Thoracic aorta (tissue), 2 donors: Measurements from ENCODE around the gene MAP2K1. TPM values are rescaled to one million over a fixed set of nuclear protein-coding genes. Genes with fewer than 3 reads are reported as not detected.

ENCODE experiments used
- ATAC-seq: fragments of 150-250 bp; one replicate; pipeline ENCODE4 v1.8.0; 2017; ENCODE audit warnings: low read depth; ENCODE audit not compliant: insufficient number of reproducible peaks, low FRiP score
- DNase-seq: peaks from one replicate; pipeline ENCODE4 v3.0.0-alpha.2; 2020; ENCODE audit warnings: low spot score
- H3K27ac ChIP-seq, 2 donors: fragments of 200-600 bp; sonication (generic); 1 replicate in 1 of 2; 2 replicates in 1 of 2; pipeline ENCODE4 v1.5.1; 2016; ENCODE audit warnings: mild to moderate bottlenecking in 2 of 2, moderate library complexity in 2 of 2
- H3K27me3 ChIP-seq: fragments of 200-600 bp; sonication (generic); replicated peaks from 2 replicates; pipeline ENCODE4 v1.6.0; 2016; ENCODE audit warnings: mild to moderate bottlenecking; ENCODE audit not compliant: insufficient read depth
- H3K36me3 ChIP-seq: fragments of 200-600 bp; sonication (generic); one replicate; pipeline ENCODE4 v1.5.1; 2016
- H3K4me1 ChIP-seq, 2 donors: fragments of 200-600 bp; sonication (generic); 1 replicate in 1 of 2; 2 replicates in 1 of 2; pipeline versions ENCODE4 v1.5.1 to v1.6.0; 2016; ENCODE audit warnings: low read depth in 2 of 2, mild to moderate bottlenecking in 1 of 2; ENCODE audit not compliant: control insufficient read depth in 1 of 2
- H3K4me3 ChIP-seq: fragments of 200-600 bp; sonication (generic); 2 replicates; pipeline ENCODE4 v1.5.1; 2016; ENCODE audit warnings: mild to moderate bottlenecking
- H3K9me3 ChIP-seq: fragments of 200-600 bp; sonication (generic); 2 replicates; pipeline ENCODE4 v1.5.1; 2016
- CTCF ChIP-seq: fragments of 200-600 bp; sonication (generic); IDR thresholded peaks from one replicate; pipeline ENCODE4 v1.5.1; 2019; ENCODE audit warnings: antibody characterized with exemption
- total RNA-seq, 2 donors: library from RNA; depleted of rRNA; stranded (reverse); fragments of >200 nt; gene quantifications; one replicate each; pipeline versions ENCODE4 v1.1.0 to v1.2.3, GENCODE V29; 2016

MAP2K1 gene
- total RNA-seq, 2 donors from 2014 or later, result 58.7 to 62.3 TPM

GRCh38 chr15:66503780-66504562, 117.3 kb downstream of the MAP2K1 start:
- peaks cover 29% of the 10 kb centered on the region for H3K36me3 ChIP-seq
- peak overlapping the region; percentile 95 for H3K4me3 ChIP-seq
- no peak for TF ChIP-seq CTCF
- H3K9me3 ChIP-seq, result no peaks in the 10 kb centered on the region
- no peaks in the 10 kb centered on the region for H3K27me3 ChIP-seq
- DNase-seq (no peak), ATAC-seq (no peak)
- H3K27ac ChIP-seq, result peak overlapping the region; percentile 92 to 97
- peaks cover 13 to 27% of the 10 kb centered on the region in 2 donors for H3K4me1 ChIP-seq

- no peaks in the 10 kb centered on the region for H3K9me3 ChIP-seq
- peaks cover 13 to 27% of the 10 kb centered on the region in 2 donors for H3K4me1 ChIP-seq
- TF ChIP-seq CTCF, result no peak
- peaks cover 21% of the 10 kb centered on the region for H3K36me3 ChIP-seq
- peak; percentile 47 for DNase-seq
- H3K4me3 ChIP-seq, result peak within 1 kb of the TSS; percentile 95
- H3K27me3 ChIP-seq, result no peaks in the 10 kb centered on the region
- peak within 1 kb of the TSS; percentile 92 to 97 for H3K27ac ChIP-seq
- ATAC-seq, result peak; percentile 79
Observed at GRCh38 chr15:66504563-66505429, 118.1 kb downstream of the MAP2K1 start, which contains the start of the genes RPL4 and ZWILCH. Gene RPL4, minus strand, starts transcription at chr15:66504855. Its CDS starts 65 bp downstream, at chr15:66504790. Gene ZWILCH, plus strand, starts transcription at chr15:66505326. Its CDS starts 13 bp downstream, at chr15:66505339.

- H3K36me3 ChIP-seq, result peaks cover 14% of the 10 kb centered on the region
- no peaks in the 10 kb centered on the region for H3K9me3 ChIP-seq
- ATAC-seq, result no peak
Observed at GRCh38 chr15:66505430-66505811, 118.7 kb downstream of the MAP2K1 start.

GRCh38 chr15:66505818-66506217, 119.1 kb downstream of the MAP2K1 start:
- H3K27ac ChIP-seq, result peak overlapping the region; percentile 92 to 97
- no peaks in the 10 kb centered on the region for H3K9me3 ChIP-seq
- DNase-seq (no peak), ATAC-seq (no peak)
- no peak for TF ChIP-seq CTCF
- H3K4me3 ChIP-seq, result peak overlapping the region; percentile 95
- peaks cover 13 to 27% of the 10 kb centered on the region in 2 donors for H3K4me1 ChIP-seq
- no peaks in the 10 kb centered on the region for H3K27me3 ChIP-seq
- peaks cover 10% of the 10 kb centered on the region for H3K36me3 ChIP-seq

More at GRCh38 chr15:66505430-66505811, 118.7 kb downstream of the MAP2K1 start:
- Histone ChIP-seq H3K27ac (peak overlapping the region; percentile 92 to 97), H3K4me3 (peak overlapping the region; percentile 95), H3K27me3 (no peaks in the 10 kb centered on the region), H3K4me1 (peaks cover 13 to 27% of the 10 kb centered on the region in 2 donors)
- TF ChIP-seq CTCF, result no peak
- DNase-seq, result no peak
